ENCODE results near the gene PLCD3. TPM values are rescaled to one million over a fixed set of nuclear protein-coding genes. Genes with fewer than 3 reads are reported as not detected.

Gene PLCD3
- total and polyA plus RNA-seq, 2 of the 8 experiments (the other 6 are each of a cell fraction or from before 2014, with no cell fraction given) = 26.5 to 48.1 TPM

GRCh38 chr17:45149669-45150664, 17.7 kb upstream of the PLCD3 start:
- Histone ChIP-seq H2BK5ac (ENCODE audit: low read depth, low read length) (0 out of 2 replicates have a peak overlapping the region, but pooled peaks have one; percentile 44), H2BK12ac (ENCODE audit: low read depth, low read length) (0 out of 2 replicates have a peak overlapping the region, but pooled peaks have one; percentile 39), H4K5ac (ENCODE audit: insufficient read length, low read depth, low read length) (no peak overlapping the region), H2BK15ac (ENCODE audit: low read length) (peak overlapping the region; percentile 98; the same call in 1 of the 2 replicates), H3K27me3 (replicated peaks in 1 of 4; ENCODE audit: control insufficient read depth in 3 of 4, extremely low read depth in 1 of 4, insufficient read depth in 3 of 4, low read length in 3 of 4) (no peaks in the 10 kb centered on the region), H3K56ac (replicated peaks; ENCODE audit: insufficient read length, low read depth, low read length) (peak overlapping the region; percentile 54), H3K23me2 (ENCODE audit: low read depth, low read length) (peaks cover 12% of the 10 kb centered on the region), H3K9ac (replicated peaks in 1 of 4; ENCODE audit: extremely low read depth in 1 of 4, low read depth in 3 of 4, low read length in 3 of 4) (peak overlapping the region; percentile 67 to 83 (median 76)), H2BK120ac (replicated peaks; ENCODE audit: low read depth, low read length) (no peak overlapping the region), H2AFZ (ENCODE audit: low read length) (no peak overlapping the region), H2BK20ac (ENCODE audit: low read length) (no peak overlapping the region), H3K4me2 (ENCODE audit: insufficient read depth in 1 of 2, low read depth in 2 of 2, low read length in 2 of 2) (peak overlapping the region; percentile 70 to 86), H3K36me3 (ENCODE audit: control insufficient read depth in 2 of 4, insufficient read depth in 4 of 4, low read length in 3 of 4) (no peaks in the 10 kb centered on the region), H3K27ac (ENCODE audit: low read depth, low read length) (no peak overlapping the region), H3K79me2 (ENCODE audit: control insufficient read depth in 1 of 2, insufficient read depth in 2 of 2, low read length in 2 of 2) (peaks cover 0 to 26% of the 10 kb centered on the region in 2 experiments; a peak in 2 of 4 replicates), H3K79me1 (ENCODE audit: low read depth, low read length) (peaks cover 3% of the 10 kb centered on the region; the same call in 1 of the 2 replicates), H3K14ac (ENCODE audit: insufficient read length) (no peak overlapping the region), H4K20me1 (replicated peaks in 1 of 2; ENCODE audit: control insufficient read depth in 1 of 2, insufficient read depth in 2 of 2, low read length in 2 of 2) (peaks cover 5 to 10% of the 10 kb centered on the region in 2 experiments), H4K91ac (replicated peaks; ENCODE audit: insufficient read length, low read length) (peak overlapping the region; percentile 66), H3K9me3 (ENCODE audit: insufficient read depth in 2 of 2, low read depth in 1 of 2, low read length in 1 of 2) (no peaks in the 10 kb centered on the region), H3K4me1 (replicated peaks in 1 of 4; ENCODE audit: control insufficient read depth in 3 of 4, insufficient read depth in 4 of 4, low read length in 3 of 4) (peaks cover 3 to 11% (median 8%) of the 10 kb centered on the region in 4 experiments), H4K8ac (ENCODE audit: extremely low read depth, insufficient read depth, low read length) (peak overlapping the region; percentile 94), H3K4me3 (ENCODE audit: extremely low read depth in 1 of 4, insufficient read depth in 2 of 4, low read depth in 3 of 4, low read length in 4 of 4) (peak overlapping the region; percentile 77 to 93 (median 88)), H3K4ac (replicated peaks; ENCODE audit: insufficient read length, low read depth, low read length) (peak overlapping the region; percentile 54), H3K18ac (ENCODE audit: extremely low read depth, low read length) (peak overlapping the region; percentile 78; the same call in 1 of the 2 replicates), H2AK5ac (ENCODE audit: low read depth, low read length) (no peak overlapping the region), H3K23ac (ENCODE audit: insufficient read length) (no peak overlapping the region)
- ChIA-PET POLR2A (ENCODE audit: partially characterized antibody) (interaction anchor here (1.0 to 20.3 kb wide), 33 partner anchors 17 to 395 kb away, joined by 3 to 1076 read pairs (median 7); partner anchors contain the start of genes ACBD4, EFTUD2, FMNL1 and HEXIM2), CTCF (ENCODE audit: partially characterized antibody) (interaction anchor here (0.7 to 9.4 kb wide), 25 partner anchors 7 to 279 kb away, joined by 3 to 187 read pairs (median 5); partner anchors contain the start of genes ACBD4, EFTUD2, FMNL1 and HEXIM2)
- WGBS, 2 experiments (ENCODE audit: extremely low coverage in 1 of 2, insufficient coverage in 1 of 2, insufficient read length in 1 of 2, insufficient replicate concordance in 2 of 2, low coverage in 1 of 2, low lambda C conversion rate in 2 of 2, missing lambda C conversion rate in 1 of 2) = 2% methylated on average over 46 of the region's 56 CpGs; no CpG with 5 or more reads in 1 of the 2 experiments
- DNase-seq (ENCODE audit: low read depth in 1 of 2, low spot score in 2 of 2) (no peak), FAIRE-seq (no peak)
- peak; percentile 36; the same call in 1 of the 2 replicates for TF ChIP-seq POLR2AphosphoS5 (IDR thresholded peaks at IDR 0.05; ENCODE audit: low read depth, low read length)
- no peak for TF ChIP-seq SRF (IDR thresholded peaks at IDR 0.05; ENCODE audit: low read depth, low read length)
- no peak for TF ChIP-seq KDM5A (IDR thresholded peaks at IDR 0.05; ENCODE audit: low read length)
- TF ChIP-seq GABPA (IDR thresholded peaks at IDR 0.05; ENCODE audit: borderline replicate concordance, insufficient read depth, low read length) = no peak
- no peak for TF ChIP-seq CTCF (IDR thresholded peaks at IDR 0.05; ENCODE audit: control extremely low read depth in 1 of 3, insufficient read depth in 1 of 3, low read depth in 1 of 3, low read length in 3 of 3)
- peak; percentile 12 for TF ChIP-seq EZH2 (IDR thresholded peaks at IDR 0.05; ENCODE audit: low read depth, low read length, severe bottlenecking)
- peak; percentile 71 for TF ChIP-seq KDM4A (IDR thresholded peaks at IDR 0.05; ENCODE audit: low read depth, low read length, severe bottlenecking)
